Fibroblast of mammary gland (primary cell): Measurements from ENCODE around the gene FAM81B.

Experiments
- DNase-seq: peaks from one replicate; pipeline ENCODE4 v3.0.0-alpha.2; 2010; ENCODE audit warnings: low read depth
- H3K4me3 ChIP-seq: 2 replicates; pipeline ENCODE4 v1.5.1; 2011; ENCODE audit warnings: low read depth, mild to moderate bottlenecking, low read length, moderate library complexity; ENCODE audit not compliant: control insufficient read depth
- TF ChIP-seq, protein P1 (sequence below): conservative IDR thresholded peaks from 2 replicates; pipeline ENCODE4 v1.5.1; 2011; ENCODE audit warnings: low read depth, low read length, inconsistent platforms; ENCODE audit not compliant: control insufficient read depth, insufficient read depth

The FAM81B gene

DNA sequence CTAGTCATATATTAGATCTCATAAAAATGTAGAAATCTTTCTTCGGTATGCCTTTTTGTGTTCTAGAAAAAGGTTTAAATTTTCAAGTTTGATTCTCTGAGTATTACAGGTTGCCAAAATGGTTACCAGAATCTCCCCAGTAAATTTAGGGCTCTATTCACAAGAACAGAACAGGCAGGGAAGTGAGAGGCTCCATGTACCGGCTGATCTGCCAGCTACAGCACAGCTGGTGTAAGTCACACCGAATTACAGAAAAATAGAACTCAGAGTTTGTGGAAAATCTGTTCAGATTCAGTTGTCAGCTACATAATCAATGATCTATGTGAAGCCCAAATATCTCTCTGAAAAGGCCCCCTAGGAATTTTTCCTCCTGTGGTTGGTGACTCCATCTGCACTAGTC lies 10.5 kb downstream of the FAM81B start:
- no peak overlapping the region for H3K4me3 ChIP-seq
- TF ChIP-seq, protein P1, sequence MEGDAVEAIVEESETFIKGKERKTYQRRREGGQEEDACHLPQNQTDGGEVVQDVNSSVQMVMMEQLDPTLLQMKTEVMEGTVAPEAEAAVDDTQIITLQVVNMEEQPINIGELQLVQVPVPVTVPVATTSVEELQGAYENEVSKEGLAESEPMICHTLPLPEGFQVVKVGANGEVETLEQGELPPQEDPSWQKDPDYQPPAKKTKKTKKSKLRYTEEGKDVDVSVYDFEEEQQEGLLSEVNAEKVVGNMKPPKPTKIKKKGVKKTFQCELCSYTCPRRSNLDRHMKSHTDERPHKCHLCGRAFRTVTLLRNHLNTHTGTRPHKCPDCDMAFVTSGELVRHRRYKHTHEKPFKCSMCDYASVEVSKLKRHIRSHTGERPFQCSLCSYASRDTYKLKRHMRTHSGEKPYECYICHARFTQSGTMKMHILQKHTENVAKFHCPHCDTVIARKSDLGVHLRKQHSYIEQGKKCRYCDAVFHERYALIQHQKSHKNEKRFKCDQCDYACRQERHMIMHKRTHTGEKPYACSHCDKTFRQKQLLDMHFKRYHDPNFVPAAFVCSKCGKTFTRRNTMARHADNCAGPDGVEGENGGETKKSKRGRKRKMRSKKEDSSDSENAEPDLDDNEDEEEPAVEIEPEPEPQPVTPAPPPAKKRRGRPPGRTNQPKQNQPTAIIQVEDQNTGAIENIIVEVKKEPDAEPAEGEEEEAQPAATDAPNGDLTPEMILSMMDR, result no peak
- no peak for DNase-seq

DNA sequence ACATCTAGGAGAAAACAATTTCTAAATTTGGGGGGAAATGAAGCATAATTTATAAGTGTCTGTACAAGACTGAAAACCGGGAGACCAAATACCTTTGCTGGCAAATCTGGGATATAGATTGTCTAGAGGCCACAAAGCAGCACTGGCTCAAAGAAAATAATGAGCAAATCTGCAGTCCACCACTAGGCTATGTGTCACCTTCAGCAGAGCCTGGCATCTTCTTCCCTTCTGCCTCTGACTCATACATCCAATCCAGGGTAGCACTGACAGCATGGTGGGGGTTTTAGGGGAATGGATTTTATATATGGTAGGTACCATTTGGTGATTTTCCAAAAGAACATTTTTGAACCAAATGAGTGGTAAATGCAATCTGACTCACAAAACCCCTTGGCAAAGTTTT lies 12.8 kb downstream of the FAM81B start:
- H3K4me3 ChIP-seq, result no peak overlapping the region
- DNase-seq, result peak; percentile 31
- TF ChIP-seq, protein P1, result peak; percentile 4

DNA sequence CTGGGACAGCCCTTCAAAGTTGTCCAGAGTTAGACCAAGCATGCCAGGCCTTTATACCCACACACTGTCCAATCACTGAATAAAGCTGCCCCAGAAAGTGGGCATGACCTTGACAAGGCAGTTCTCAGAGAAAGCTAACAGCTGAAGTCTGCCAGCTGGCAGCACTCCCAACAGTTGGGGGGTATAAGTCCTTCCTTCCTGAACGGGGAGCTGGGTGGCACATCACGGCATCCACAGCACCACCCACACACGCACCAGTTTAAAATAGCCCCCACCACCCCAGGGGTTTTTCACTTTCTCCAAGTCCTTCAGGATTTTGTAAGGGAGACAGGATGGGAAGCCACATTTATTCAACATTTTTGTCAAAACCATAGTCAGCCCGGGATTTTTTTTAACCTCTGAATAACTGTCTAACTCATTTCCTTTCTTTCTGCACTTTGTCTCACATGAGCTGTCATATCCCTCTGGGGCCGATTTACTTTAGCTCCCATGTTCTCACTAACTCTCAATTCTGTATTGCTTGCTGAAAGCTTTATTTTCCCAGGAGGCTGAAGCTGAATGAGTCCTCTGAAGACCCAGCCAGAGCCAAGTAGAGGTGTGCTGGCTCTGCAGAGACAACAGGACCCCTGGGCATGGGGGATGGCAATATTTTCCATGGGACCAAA lies 15.4 kb downstream of the FAM81B start:
- TF ChIP-seq, protein P1, result no peak
- DNase-seq, result peak; percentile 68
- no peak overlapping the region for H3K4me3 ChIP-seq

DNA sequence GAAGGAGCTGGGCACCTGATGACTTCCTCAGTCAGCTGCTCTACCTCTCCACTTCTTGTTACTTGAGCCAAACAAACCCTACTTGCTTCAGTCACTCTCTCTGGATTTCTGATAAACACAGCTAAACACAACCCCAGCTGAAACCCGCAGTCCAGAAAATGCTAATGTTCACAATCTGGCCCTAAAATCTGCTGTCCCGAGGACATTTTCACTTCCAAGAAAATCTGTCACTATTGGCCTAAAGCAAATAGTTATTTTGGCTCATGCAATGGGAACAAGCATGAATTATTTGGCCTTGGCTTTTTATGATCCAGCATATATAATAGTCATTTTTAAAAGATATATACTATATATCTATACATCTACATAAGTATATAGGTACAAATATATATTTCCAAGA lies 19.1 kb downstream of the FAM81B start:
- no peak for DNase-seq
- TF ChIP-seq, protein P1, result no peak
- no peak overlapping the region for H3K4me3 ChIP-seq

DNA sequence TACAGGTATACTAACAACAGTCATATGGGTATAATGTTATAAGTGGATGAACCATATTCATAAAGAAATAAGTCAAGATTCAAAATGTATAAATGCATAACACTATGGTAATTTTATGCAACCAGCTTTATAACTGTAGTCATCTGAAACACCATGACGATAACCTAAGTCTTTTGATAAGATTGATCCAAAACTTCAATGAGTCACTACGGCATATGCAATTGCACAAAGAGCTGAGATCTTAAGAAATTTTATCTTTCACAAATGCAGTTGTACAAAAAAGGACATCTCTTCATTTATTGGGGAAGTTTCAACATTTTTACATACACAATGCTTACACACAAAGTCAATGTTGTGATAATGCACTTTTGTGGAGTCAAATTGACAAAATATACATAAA lies 20.3 kb downstream of the FAM81B start:
- TF ChIP-seq, protein P1, result no peak
- no peak overlapping the region for H3K4me3 ChIP-seq
- peak; percentile 10 for DNase-seq

DNA sequence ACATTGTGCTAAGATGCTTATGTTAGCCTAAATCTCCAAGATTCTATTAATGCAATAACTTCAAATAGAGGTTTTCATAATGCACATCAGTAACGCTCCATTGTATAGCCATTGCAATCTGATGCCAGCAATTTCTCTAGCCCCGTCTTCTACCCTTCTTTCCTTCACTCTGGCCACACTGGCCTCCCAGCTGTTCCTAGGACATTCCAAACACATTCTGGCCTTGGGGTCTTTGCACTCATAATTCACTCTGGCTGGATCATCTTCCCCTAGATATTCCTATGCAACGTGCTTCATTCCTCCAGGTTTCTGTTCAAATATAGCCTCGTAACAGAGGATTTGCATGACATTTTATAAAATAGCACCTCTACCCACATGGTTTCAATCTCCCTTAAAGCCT lies 23.3 kb downstream of the FAM81B start:
- TF ChIP-seq, protein P1, result no peak
- DNase-seq, result no peak
- no peak overlapping the region for H3K4me3 ChIP-seq

DNA sequence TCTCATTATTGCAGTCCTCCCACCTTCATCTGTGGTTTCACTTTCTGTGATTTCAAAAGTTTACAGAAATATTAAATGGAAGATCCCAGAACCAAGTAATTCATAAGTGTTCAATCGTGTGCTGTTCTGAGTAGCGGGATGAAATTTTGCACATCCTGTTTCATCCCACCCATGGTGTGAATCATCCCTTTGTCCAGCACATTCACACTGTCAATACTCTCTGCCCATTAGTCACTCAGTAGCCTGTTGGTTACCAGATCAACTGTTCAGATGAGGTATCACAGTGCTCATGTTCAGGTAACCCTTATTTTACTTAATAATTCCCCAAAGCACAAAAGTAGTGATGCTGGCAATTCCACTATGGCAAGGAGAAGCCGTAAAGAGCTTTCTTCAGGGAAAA lies 26.8 kb downstream of the FAM81B start:
- peak; percentile 46 for DNase-seq
- TF ChIP-seq, protein P1, result no peak
- no peak overlapping the region for H3K4me3 ChIP-seq
